ENCODE results near the gene MPRIP. TPM values are rescaled to one million over a fixed set of nuclear protein-coding genes. Genes with fewer than 3 reads are reported as not detected.

Gene MPRIP
- total and polyA plus RNA-seq, 2 donors (not counting 1 experiment from before 2014, with no cell fraction given): 130 to 299 TPM

DNA sequence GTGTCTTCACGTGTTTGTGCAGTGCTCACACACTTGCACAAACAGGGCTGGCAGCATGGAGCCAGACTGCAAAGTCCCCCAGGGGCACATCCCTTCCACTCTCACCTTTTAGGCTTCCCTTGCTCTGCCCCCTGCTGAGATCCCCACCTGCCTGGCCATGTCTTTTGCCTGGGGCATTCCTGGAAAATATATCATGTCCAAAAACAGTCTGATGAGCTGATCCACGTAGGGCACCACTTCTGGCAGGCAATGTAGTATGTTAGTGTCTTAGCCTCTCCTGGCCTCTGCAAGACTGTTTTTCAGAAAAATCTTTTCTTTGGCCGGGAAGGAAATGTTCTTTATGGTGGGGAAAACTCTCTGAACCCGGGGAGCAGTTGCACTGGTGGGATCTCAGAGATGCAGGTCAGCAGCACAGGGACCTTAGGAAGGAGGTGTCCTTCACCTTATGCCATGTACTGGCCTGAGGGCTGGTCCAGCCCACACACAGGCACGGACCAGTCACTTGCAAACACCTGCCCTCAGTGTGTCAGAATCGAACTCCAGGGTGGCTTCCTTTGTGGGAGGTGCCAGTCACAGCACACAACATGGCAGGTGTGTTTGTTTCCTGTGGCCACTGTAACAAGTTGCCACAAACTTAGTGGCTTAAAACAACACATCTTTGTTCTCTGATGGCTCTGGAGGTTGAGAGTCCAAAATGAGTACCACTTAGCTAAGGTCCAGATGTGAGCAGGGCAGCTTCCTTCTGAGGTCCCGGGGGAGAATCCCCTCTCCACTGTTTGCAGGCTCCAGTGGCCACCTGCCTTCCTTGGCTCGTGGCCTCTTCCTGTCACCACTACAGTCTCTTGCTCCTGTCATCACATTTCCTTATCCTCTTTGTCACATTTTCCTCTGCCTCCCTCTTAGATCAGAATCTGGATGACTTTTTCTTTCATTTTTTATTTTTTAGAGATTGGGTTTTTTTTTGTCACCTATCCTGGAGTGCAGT, 46.6 kb downstream of the MPRIP start:
- Histone ChIP-seq H3K79me2 (ENCODE audit: control insufficient read depth, insufficient read depth, low read length) (peaks cover 97% of the 10 kb centered on the region), H3K9ac (ENCODE audit: low read length) (no peak overlapping the region), H3K4me2 (replicated peaks; ENCODE audit: low read depth, low read length, poor library complexity, severe bottlenecking) (peak overlapping the region; percentile 30), H3K27me3 (replicated peaks in 1 of 4; ENCODE audit: control extremely low read depth in 1 of 4, control insufficient read depth in 3 of 4, insufficient read depth in 4 of 4, low read length in 3 of 4) (no peaks in the 10 kb centered on the region), H3K27ac (ENCODE audit: low read length in 2 of 2) (no peak overlapping the region), H3K36me3 (replicated peaks in 1 of 2; ENCODE audit: control extremely low read depth in 1 of 2, control insufficient read depth in 1 of 2, extremely low read depth in 1 of 2, insufficient read depth in 2 of 2, low read length in 1 of 2) (peaks cover 7 to 72% of the 10 kb centered on the region in 2 experiments), H4K20me1 (ENCODE audit: control insufficient read depth, insufficient read depth, low read length, poor library complexity, severe bottlenecking) (peaks cover 96% of the 10 kb centered on the region), H2AFZ (ENCODE audit: insufficient read depth, low read depth, low read length, poor library complexity, severe bottlenecking) (no peak overlapping the region), H3K9me3 (ENCODE audit: control extremely low read depth in 1 of 3, control insufficient read depth in 2 of 3, insufficient read depth in 1 of 3, low read length in 2 of 3) (no peaks in the 10 kb centered on the region), H3K4me1 (ENCODE audit: control insufficient read depth in 2 of 2, insufficient read depth in 2 of 2, low read length in 2 of 2) (peaks cover 10 to 23% of the 10 kb centered on the region in 2 donors), H3K4me3 (ENCODE audit: control extremely low read depth in 1 of 5, extremely low read depth in 1 of 5, insufficient read depth in 1 of 5, low read depth in 2 of 5, low read length in 4 of 5) (no peak overlapping the region)
- Mint-ChIP-seq H3K9me3 (ENCODE audit: insufficient read depth) (no peaks in the 10 kb centered on the region), H3K27ac (peak overlapping the region; percentile 37), H3K4me3 (no peak overlapping the region), H3K27me3 (no peaks in the 10 kb centered on the region), H3K4me1 (peaks cover 52% of the 10 kb centered on the region)
- ATAC-seq (ENCODE audit: low read depth): no peak
- no peak for TF ChIP-seq EZH2 (IDR thresholded peaks at IDR 0.05; ENCODE audit: borderline replicate concordance, insufficient read depth, low read depth, low read length, poor library complexity, severe bottlenecking)
- TF ChIP-seq CTCF (IDR thresholded peaks at IDR 0.05): no peak
- intact Hi-C loops (cut with micrococcal nuclease): no loop called here
- 79% methylated on average over 7 of the region's 8 CpGs for WGBS (ENCODE audit: insufficient coverage)
- ChIA-PET POLR2A (no interaction called here), CTCF (interaction anchor here (1.0 kb wide), 1 partner anchor 10 kb away, joined by 3 read pairs; no protein-coding TSS in a partner anchor)
- DNase-seq: no peak
